ENCODE measurements around the gene GALNT11.

Gene GALNT11

DNA sequence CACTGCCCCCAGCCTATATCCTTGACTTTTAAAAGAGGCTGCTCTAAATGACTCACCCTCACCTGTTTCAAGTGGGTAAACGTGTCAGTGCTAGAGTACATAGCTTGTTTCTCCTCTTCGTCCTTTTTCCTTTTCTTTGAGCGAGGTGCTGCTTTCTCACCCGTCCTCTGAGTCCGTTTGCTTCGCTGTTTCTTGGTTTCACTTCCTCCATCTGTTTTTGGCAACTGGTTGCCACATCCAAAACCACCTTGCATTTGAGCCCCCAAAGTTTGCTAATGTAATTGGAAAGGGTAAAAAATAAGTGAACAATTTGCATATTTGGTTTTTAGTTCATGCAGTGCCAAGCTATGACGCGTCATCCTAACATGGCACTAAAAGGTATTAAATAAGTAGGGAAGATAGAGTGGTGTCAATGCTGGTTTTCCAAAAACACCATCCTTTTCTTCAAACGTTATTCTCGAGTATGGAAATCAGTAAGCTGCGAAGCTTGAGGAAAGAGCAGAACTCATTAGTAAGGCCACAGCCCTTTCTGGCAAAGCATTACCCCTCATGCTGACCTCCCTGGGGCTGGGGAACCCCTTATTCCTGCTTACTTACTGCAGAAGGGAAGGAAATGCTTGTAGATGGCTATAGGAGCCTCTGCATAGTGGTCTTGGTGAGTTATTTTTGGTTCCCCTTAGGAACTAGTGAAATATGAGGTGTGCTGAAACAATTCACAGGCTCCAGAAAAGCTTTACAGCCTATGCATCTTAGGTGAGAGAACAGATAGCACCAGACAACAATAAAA, 133.5 kb downstream of the GALNT11 start:
- no peak for DNase-seq

DNA sequence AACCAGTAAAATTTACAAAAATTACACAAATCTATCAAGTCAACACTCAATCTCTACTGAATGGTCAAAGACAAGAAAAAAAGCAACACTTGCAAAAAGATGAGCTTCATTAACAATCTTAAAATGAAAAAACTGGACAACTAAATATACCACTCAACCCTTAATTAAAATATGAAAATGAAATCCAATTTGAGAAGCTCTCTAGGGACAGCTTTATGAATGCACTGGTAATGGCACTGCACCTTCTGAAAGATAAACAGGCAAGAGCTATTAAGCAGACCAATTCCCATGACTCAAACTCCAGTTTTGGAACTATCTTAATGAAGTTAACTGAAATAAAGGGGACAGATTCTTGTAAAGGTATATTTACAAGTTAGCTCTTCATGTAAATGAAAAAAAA, 135.7 kb downstream of the GALNT11 start:
- no peak for DNase-seq

DNA sequence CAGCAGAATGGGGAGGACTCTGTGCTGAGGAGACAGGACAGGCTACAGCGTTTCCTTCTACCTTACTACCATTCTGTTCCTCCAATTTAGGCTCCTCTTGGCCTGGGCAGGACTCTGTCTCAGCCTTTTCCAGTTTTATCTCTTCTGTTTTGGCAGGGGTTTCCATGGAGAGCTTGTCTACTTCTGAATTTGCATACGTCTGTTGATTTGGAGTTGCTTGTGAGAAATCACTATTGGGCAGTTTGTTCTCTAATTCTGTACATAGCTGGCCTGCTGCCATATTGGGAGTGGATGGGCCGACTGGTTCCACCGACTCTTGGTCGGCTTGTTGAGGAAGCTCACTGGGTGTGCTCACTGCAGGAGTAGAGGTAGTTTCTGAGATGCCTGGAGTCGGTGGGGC, 136.8 kb downstream of the GALNT11 start:
- DNase-seq, result no peak
